Lung (tissue), 12 donors: ENCODE results near the gene VSIG4. TPM values are rescaled to one million over a fixed set of nuclear protein-coding genes. Genes with fewer than 3 reads are reported as not detected.

ENCODE experiments used
- ATAC-seq: fragments of 200-7000 bp; cut with Tn5 transposase; one replicate; pipeline ENCODE4 v1.9.1; 2020; ENCODE audit warnings: moderate number of reproducible peaks; ENCODE audit not compliant: insufficient read depth, low FRiP score
- DNase-seq, 3 donors: peaks; one replicate each; pipeline ENCODE4 v3.0.0-alpha.2; 2013 to 2017
- H3K27ac ChIP-seq, 2 donors: one replicate each; pipeline ENCODE4 v1.5.1; 2013; ENCODE audit warnings: mild to moderate bottlenecking in 2 of 2, moderate library complexity in 2 of 2, control low read depth in 1 of 2, inconsistent platforms in 1 of 2, low read depth in 1 of 2, low read length in 1 of 2
- H3K27me3 ChIP-seq, 3 donors: one replicate each; pipeline ENCODE4 v1.5.1; 2013; ENCODE audit warnings: low read length in 2 of 3; ENCODE audit not compliant: control insufficient read depth in 3 of 3, insufficient read depth in 3 of 3
- H3K36me3 ChIP-seq, 4 donors: one replicate each; pipeline ENCODE4 v1.5.1; 2013; ENCODE audit warnings: low read length in 4 of 4, mild to moderate bottlenecking in 1 of 4, moderate library complexity in 1 of 4; ENCODE audit not compliant: control insufficient read depth in 4 of 4, insufficient read depth in 4 of 4
- H3K4me1 ChIP-seq, 5 donors: one replicate each; pipeline ENCODE4 v1.5.1; 2013; ENCODE audit warnings: low read length in 5 of 5, mild to moderate bottlenecking in 2 of 5, moderate library complexity in 1 of 5; ENCODE audit not compliant: control insufficient read depth in 5 of 5, insufficient read depth in 5 of 5
- H3K4me3 ChIP-seq: one replicate; pipeline ENCODE4 v1.5.1; 2013; ENCODE audit warnings: mild to moderate bottlenecking, control low read depth, moderate library complexity
- H3K9ac ChIP-seq, 2 donors: one replicate each; pipeline ENCODE4 v1.5.1; 2013; ENCODE audit warnings: low read length in 2 of 2, control low read depth in 1 of 2; ENCODE audit not compliant: insufficient read depth in 1 of 2
- H3K9me3 ChIP-seq, 4 donors: one replicate each; pipeline ENCODE4 v1.5.1; 2013; ENCODE audit warnings: low read length in 3 of 4, mild to moderate bottlenecking in 1 of 4, moderate library complexity in 1 of 4; ENCODE audit not compliant: control insufficient read depth in 4 of 4, insufficient read depth in 3 of 4
- CTCF ChIP-seq: IDR thresholded peaks from 2 replicates; pipeline ENCODE4 v1.5.1; 2012; ENCODE audit warnings: mild to moderate bottlenecking; ENCODE audit errors: control extremely low read depth, extremely low read depth
- WGBS, 2 donors: extraction: QIAGEN DNeasy Blood & Tissue Kit; methylation state at CpG; one replicate each; pipeline ENCODE4 v1.1.7; 2013; 5-methylcytosine and 5-hydroxymethylcytosine counted together
- polyA plus RNA-seq, 2 donors: library from polyadenylated mRNA; stranded (reverse); fragments of 200-250 nt; gene quantifications; one replicate each; pipeline ENCODE4 v1.2.1, GENCODE V29; 2013
- total RNA-seq, 2 donors: library from RNA; depleted of rRNA in 1 of 2; stranded (reverse); fragments of >200 nt in 1 of 2; gene quantifications; one replicate each; pipeline ENCODE4 v1.2.1, GENCODE V29; 2014 to 2021
- donor health status: control.
- donor health status: control.
- donor health status: Bipolar disorder and iron deficiency.
- donor health status: healthy.
- donor health status: DM: yes; HTN: yes; CAD: no.

The VSIG4 gene
- total and polyA plus RNA-seq, 4 donors, result 13.7 to 255 (median 154) TPM

GRCh38 chrX:65994519-65995506, 45.1 kb downstream of the VSIG4 start:
- Histone ChIP-seq H3K27me3 (no peaks in the 10 kb centered on the region), H3K36me3 (no peaks in the 10 kb centered on the region), H3K9me3 (no peaks in the 10 kb centered on the region), H3K4me3 (no peak overlapping the region), H3K9ac (no peak overlapping the region), H3K27ac (no peak overlapping the region), H3K4me1 (no peaks in the 10 kb centered on the region)
- ATAC-seq (no peak), DNase-seq (no peak)
- 73 to 79% methylated on average over 3 of the region's 3 CpGs for WGBS, 2 donors
- no peak for TF ChIP-seq CTCF

GRCh38 chrX:65993915-65994460, 45.9 kb downstream of the VSIG4 start:
- no peaks in the 10 kb centered on the region for H3K4me1 ChIP-seq
- H3K9me3 ChIP-seq, result no peaks in the 10 kb centered on the region
- H3K9ac ChIP-seq, result no peak overlapping the region
- H3K36me3 ChIP-seq, result no peaks in the 10 kb centered on the region
- DNase-seq (no peak), ATAC-seq (no peak)
- no peaks in the 10 kb centered on the region for H3K27me3 ChIP-seq
- H3K4me3 ChIP-seq, result no peak overlapping the region
- no peak for TF ChIP-seq CTCF
- WGBS, 2 donors, result 84 to 93% methylated on average over 2 of the region's 2 CpGs
- H3K27ac ChIP-seq, result no peak overlapping the region

- no peaks in the 10 kb centered on the region for H3K4me1 ChIP-seq
- ATAC-seq (no peak), DNase-seq (no peak)
- TF ChIP-seq CTCF, result no peak
- 89 to 93% methylated on average over 2 of the region's 2 CpGs for WGBS, 2 donors
- H3K4me3 ChIP-seq, result no peak overlapping the region
- no peak overlapping the region for H3K27ac ChIP-seq
- H3K27me3 ChIP-seq, result no peaks in the 10 kb centered on the region
- H3K9ac ChIP-seq, result no peak overlapping the region
- no peaks in the 10 kb centered on the region for H3K36me3 ChIP-seq
- no peaks in the 10 kb centered on the region for H3K9me3 ChIP-seq
Measured at GRCh38 chrX:65993332-65993731, 46.5 kb downstream of the VSIG4 start.
